ENCODE measurements around the gene IPPK. TPM values are rescaled to one million over a fixed set of nuclear protein-coding genes. Genes with fewer than 3 reads are reported as not detected.

The IPPK gene
- total and polyA plus RNA-seq, 2 donors (not counting 1 experiment from before 2014, with no cell fraction given) = 6.8 to 8.7 TPM

- H3K27me3 Mint-ChIP-seq = no peaks in the 10 kb centered on the region
- H2AFZ ChIP-seq (ENCODE audit: insufficient read depth, low read depth, low read length, poor library complexity, severe bottlenecking) = no peak overlapping the region
- TF ChIP-seq CTCF (IDR thresholded peaks at IDR 0.05) (no peak), EZH2 (IDR thresholded peaks at IDR 0.05; ENCODE audit: borderline replicate concordance, insufficient read depth, low read depth, low read length, poor library complexity, severe bottlenecking) (no peak)
Observed at GRCh38 chr9:92659601-92660000, 10.3 kb downstream of the IPPK start.

GRCh38 chr9:92658611-92659010, 11.3 kb downstream of the IPPK start:
- no peak for ATAC-seq (ENCODE audit: low read depth)
- H3K4me1 Mint-ChIP-seq = peaks cover 19% of the 10 kb centered on the region
- Histone ChIP-seq H3K4me1 (ENCODE audit: control insufficient read depth in 2 of 2, insufficient read depth in 2 of 2, low read length in 2 of 2) (peaks cover 0 to 12% of the 10 kb centered on the region in 2 donors), H3K4me3 (ENCODE audit: control extremely low read depth in 1 of 5, extremely low read depth in 1 of 5, insufficient read depth in 1 of 5, low read depth in 2 of 5, low read length in 4 of 5) (no peak overlapping the region), H3K9ac (ENCODE audit: low read length) (no peak overlapping the region), H3K9me3 (ENCODE audit: control extremely low read depth in 1 of 3, control insufficient read depth in 2 of 3, insufficient read depth in 1 of 3, low read length in 2 of 3) (peaks cover 0 to 3% (median 0%) of the 10 kb centered on the region in 3 donors), H3K27ac (ENCODE audit: low read length in 2 of 2) (no peak overlapping the region), H4K20me1 (ENCODE audit: control insufficient read depth, insufficient read depth, low read length, poor library complexity, severe bottlenecking) (peaks cover 29% of the 10 kb centered on the region), H3K27me3 (replicated peaks in 1 of 4; ENCODE audit: control extremely low read depth in 1 of 4, control insufficient read depth in 3 of 4, insufficient read depth in 4 of 4, low read length in 3 of 4) (no peaks in the 10 kb centered on the region), H2AFZ (ENCODE audit: insufficient read depth, low read depth, low read length, poor library complexity, severe bottlenecking) (no peak overlapping the region), H3K36me3 (replicated peaks in 1 of 2; ENCODE audit: control extremely low read depth in 1 of 2, control insufficient read depth in 1 of 2, extremely low read depth in 1 of 2, insufficient read depth in 2 of 2, low read length in 1 of 2) (peaks cover 0 to 41% of the 10 kb centered on the region in 2 experiments), H3K79me2 (ENCODE audit: control insufficient read depth, insufficient read depth, low read length) (peaks cover 76% of the 10 kb centered on the region), H3K4me2 (replicated peaks; ENCODE audit: low read depth, low read length, poor library complexity, severe bottlenecking) (no peak overlapping the region)
- H3K27me3 Mint-ChIP-seq = no peaks in the 10 kb centered on the region
- intact Hi-C loops (cut with micrococcal nuclease) = no loop called here
- POLR2A ChIA-PET = no interaction called here
- no peak overlapping the region for H3K27ac Mint-ChIP-seq
- no peak for DNase-seq
- no peaks in the 10 kb centered on the region for H3K9me3 Mint-ChIP-seq (ENCODE audit: insufficient read depth)
- no peak for TF ChIP-seq EZH2 (IDR thresholded peaks at IDR 0.05; ENCODE audit: borderline replicate concordance, insufficient read depth, low read depth, low read length, poor library complexity, severe bottlenecking)
- TF ChIP-seq CTCF (IDR thresholded peaks at IDR 0.05) = no peak
- CTCF ChIA-PET = no interaction called here
- 100% methylated on average over 4 of the region's 4 CpGs for WGBS (ENCODE audit: insufficient coverage)
- H3K4me3 Mint-ChIP-seq = no peak overlapping the region

More at GRCh38 chr9:92659601-92660000, 10.3 kb downstream of the IPPK start:
- Histone ChIP-seq H3K9ac (ENCODE audit: low read length) (no peak overlapping the region), H3K27ac (ENCODE audit: low read length in 2 of 2) (no peak overlapping the region), H3K27me3 (replicated peaks in 1 of 4; ENCODE audit: control extremely low read depth in 1 of 4, control insufficient read depth in 3 of 4, insufficient read depth in 4 of 4, low read length in 3 of 4) (no peaks in the 10 kb centered on the region), H3K79me2 (ENCODE audit: control insufficient read depth, insufficient read depth, low read length) (peaks cover 84% of the 10 kb centered on the region), H3K4me3 (ENCODE audit: control extremely low read depth in 1 of 5, extremely low read depth in 1 of 5, insufficient read depth in 1 of 5, low read depth in 2 of 5, low read length in 4 of 5) (no peak overlapping the region), H3K9me3 (ENCODE audit: control extremely low read depth in 1 of 3, control insufficient read depth in 2 of 3, insufficient read depth in 1 of 3, low read length in 2 of 3) (peaks cover 0 to 3% (median 0%) of the 10 kb centered on the region in 3 donors), H3K4me2 (replicated peaks; ENCODE audit: low read depth, low read length, poor library complexity, severe bottlenecking) (no peak overlapping the region), H4K20me1 (ENCODE audit: control insufficient read depth, insufficient read depth, low read length, poor library complexity, severe bottlenecking) (peaks cover 37% of the 10 kb centered on the region), H3K36me3 (replicated peaks in 1 of 2; ENCODE audit: control extremely low read depth in 1 of 2, control insufficient read depth in 1 of 2, extremely low read depth in 1 of 2, insufficient read depth in 2 of 2, low read length in 1 of 2) (peaks cover 0 to 40% of the 10 kb centered on the region in 2 experiments), H3K4me1 (ENCODE audit: control insufficient read depth in 2 of 2, insufficient read depth in 2 of 2, low read length in 2 of 2) (peaks cover 0 to 5% of the 10 kb centered on the region in 2 donors)
- CTCF ChIA-PET = no interaction called here
- no peak for ATAC-seq (ENCODE audit: low read depth)
- Mint-ChIP-seq H3K27ac (no peak overlapping the region), H3K4me3 (no peak overlapping the region), H3K9me3 (ENCODE audit: insufficient read depth) (no peaks in the 10 kb centered on the region), H3K4me1 (peaks cover 16% of the 10 kb centered on the region)
- intact Hi-C loops (cut with micrococcal nuclease) = no loop called here
- WGBS (ENCODE audit: insufficient coverage) = 98% methylated on average over 10 of the region's 10 CpGs
- no peak for DNase-seq
- POLR2A ChIA-PET = no interaction called here
